SH-SY5Y (cell line): ENCODE results near the gene ANTXR2.

Experiments used
- GATA2 ChIP-seq: IDR thresholded peaks from 2 replicates; pipeline ENCODE4 v1.6.1; 2011; ENCODE audit warnings: mild to moderate bottlenecking, low read depth, low read length
- GATA3 ChIP-seq: IDR thresholded peaks from 2 replicates; pipeline ENCODE4 v1.6.1; 2011; ENCODE audit warnings: low read depth, mild to moderate bottlenecking, low read length, moderate library complexity

DNA sequence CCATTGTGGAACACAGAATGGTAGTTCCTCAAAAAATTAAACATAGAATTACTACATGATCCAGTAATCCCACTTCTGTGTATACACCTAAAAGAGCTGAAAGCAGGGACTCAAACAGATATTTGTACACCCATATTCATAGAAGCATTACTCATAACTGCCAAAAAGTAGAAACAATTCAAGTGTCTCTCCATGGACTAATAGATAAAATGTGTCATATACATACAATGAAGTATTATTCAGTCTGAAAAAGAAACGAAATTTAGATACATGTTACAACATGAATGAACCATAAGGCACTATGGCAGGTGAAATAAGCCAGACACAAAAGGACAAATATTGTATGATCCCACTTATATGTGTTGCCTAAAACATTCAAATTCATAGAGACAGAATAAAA is 145.1 kb downstream of the ANTXR2 start:
- TF ChIP-seq GATA2, result no peak
- TF ChIP-seq GATA3, result no peak
